H9 (cell line): ENCODE measurements around the gene HERC3. TPM values are rescaled to one million over a fixed set of nuclear protein-coding genes. Genes with fewer than 3 reads are reported as not detected.

Source experiments
- DNase-seq: peaks from one replicate; pipeline ENCODE4 v3.0.0-alpha.2; 2017
- H2AFZ ChIP-seq: one replicate; pipeline ENCODE4 v1.6.1; 2013; ENCODE audit warnings: mild to moderate bottlenecking, low read length, control low read depth, moderate library complexity
- H2AK5ac ChIP-seq: 2 replicates; pipeline ENCODE4 v1.6.1; 2013; ENCODE audit warnings: low read length, control low read depth, mixed read lengths; ENCODE audit not compliant: insufficient read length
- H2BK120ac ChIP-seq: one replicate; pipeline ENCODE4 v1.6.1; 2013; ENCODE audit warnings: low read depth, mild to moderate bottlenecking, low read length, control low read depth, inconsistent platforms; ENCODE audit not compliant: poor library complexity, severe bottlenecking
- H2BK12ac ChIP-seq: 2 replicates; pipeline ENCODE4 v1.6.1; 2013; ENCODE audit warnings: low read length, control low read depth, mixed read lengths, low read depth; ENCODE audit not compliant: insufficient read length
- H2BK15ac ChIP-seq: 2 replicates; pipeline ENCODE4 v1.6.1; 2013; ENCODE audit warnings: low read depth, low read length, control low read depth
- H2BK20ac ChIP-seq: one replicate; pipeline ENCODE4 v1.6.1; 2013; ENCODE audit warnings: low read depth, mild to moderate bottlenecking, low read length, control low read depth, inconsistent platforms; ENCODE audit not compliant: poor library complexity, severe bottlenecking
- H2BK5ac ChIP-seq: 2 replicates; pipeline ENCODE4 v1.6.1; 2013; ENCODE audit warnings: low read length, control low read depth, mixed read lengths; ENCODE audit not compliant: insufficient read length
- H3K14ac ChIP-seq: 2 replicates; pipeline ENCODE4 v1.6.1; 2013; ENCODE audit warnings: low read length, control low read depth; ENCODE audit not compliant: insufficient read depth
- H3K18ac ChIP-seq: 2 replicates; pipeline ENCODE4 v1.6.1; 2013; ENCODE audit warnings: low read depth, mild to moderate bottlenecking, mixed read lengths, low read length, control low read depth; ENCODE audit not compliant: insufficient read length
- H3K23ac ChIP-seq: 2 replicates; pipeline ENCODE4 v1.6.1; 2013; ENCODE audit warnings: low read length, control low read depth, mixed read lengths, low read depth; ENCODE audit not compliant: insufficient read length
- H3K23me2 ChIP-seq: 2 replicates; pipeline ENCODE4 v1.6.1; 2013; ENCODE audit warnings: low read depth, mild to moderate bottlenecking, mixed read lengths, low read length, control low read depth; ENCODE audit not compliant: insufficient read length, poor library complexity, severe bottlenecking
- H3K27ac ChIP-seq: 2 replicates; pipeline ENCODE4 v1.5.1; 2013; ENCODE audit warnings: low read length, control low read depth, mixed read lengths, low read depth; ENCODE audit not compliant: insufficient read length
- H3K27me3 ChIP-seq: 2 replicates; pipeline ENCODE4 v1.6.1; 2013; ENCODE audit warnings: low read length, control low read depth, inconsistent platforms; ENCODE audit not compliant: insufficient read depth
- H3K4ac ChIP-seq: 2 replicates; pipeline ENCODE4 v1.6.1; 2013; ENCODE audit warnings: low read depth, mild to moderate bottlenecking, control low read depth, inconsistent platforms, low read length, moderate library complexity
- H3K4me1 ChIP-seq: 2 replicates; pipeline ENCODE4 v1.6.1; 2013; ENCODE audit warnings: low read length, control low read depth, inconsistent platforms; ENCODE audit not compliant: insufficient read depth
- H3K4me2 ChIP-seq: 2 replicates; pipeline ENCODE4 v1.6.1; 2013; ENCODE audit warnings: low read length, control low read depth, mixed read lengths; ENCODE audit not compliant: insufficient read length, insufficient read depth
- H3K56ac ChIP-seq: 2 replicates; pipeline ENCODE4 v1.6.1; 2013; ENCODE audit warnings: low read depth, mild to moderate bottlenecking, mixed read lengths, low read length, control low read depth; ENCODE audit not compliant: insufficient read length
- H3K79me1 ChIP-seq: 2 replicates; pipeline ENCODE4 v1.6.1; 2013; ENCODE audit warnings: low read depth, mild to moderate bottlenecking, moderate library complexity, low read length, control low read depth, inconsistent platforms; ENCODE audit not compliant: insufficient read depth, poor library complexity, severe bottlenecking
- H3K79me2 ChIP-seq: 2 replicates; pipeline ENCODE4 v1.6.1; 2013; ENCODE audit warnings: low read length, control low read depth, inconsistent platforms; ENCODE audit not compliant: insufficient read depth
- H3K9ac ChIP-seq: 2 replicates; pipeline ENCODE4 v1.6.1; 2013; ENCODE audit warnings: low read length, control low read depth, mixed read lengths; ENCODE audit not compliant: insufficient read length; ENCODE audit errors: extremely low read depth
- H3K9me3 ChIP-seq: one replicate; pipeline ENCODE4 v1.6.1; 2013; ENCODE audit warnings: low read depth, low read length, inconsistent platforms; ENCODE audit not compliant: control insufficient read depth
- H3T11ph ChIP-seq: one replicate; pipeline ENCODE4 v1.6.1; 2013; ENCODE audit warnings: mild to moderate bottlenecking, low read length, control low read depth, inconsistent platforms
- H4K20me1 ChIP-seq: one replicate; pipeline ENCODE4 v1.6.1; 2013; ENCODE audit not compliant: control insufficient read depth, insufficient read length, insufficient read depth
- H4K5ac ChIP-seq: 2 replicates; pipeline ENCODE4 v1.6.1; 2013; ENCODE audit warnings: low read depth, mild to moderate bottlenecking, mixed read lengths, low read length, control low read depth; ENCODE audit not compliant: insufficient read length
- H4K8ac ChIP-seq: replicated peaks from 2 replicates; pipeline ENCODE4 v1.6.1; 2013; ENCODE audit warnings: low read length, control low read depth, mixed read lengths, low read depth; ENCODE audit not compliant: insufficient read length
- H4K91ac ChIP-seq: 2 replicates; pipeline ENCODE4 v1.6.1; 2013; ENCODE audit warnings: low read depth, mild to moderate bottlenecking, moderate library complexity, mixed read lengths, low read length, control low read depth; ENCODE audit not compliant: insufficient read length
- H3K27ac Mint-ChIP-seq, 3 experiments: 2 replicates in 2 of 3; 3 replicates in 1 of 3; pipeline ENCODE4 v1.8.0; 2020 to 2021; ENCODE audit warnings: mixed read lengths in 3 of 3, mild to moderate bottlenecking in 1 of 3, moderate library complexity in 1 of 3
- H3K27me3 Mint-ChIP-seq: 2 replicates; pipeline ENCODE4 v1.8.0; 2021; ENCODE audit warnings: low read depth, mild to moderate bottlenecking, moderate library complexity, mixed read lengths
- H3K36me3 Mint-ChIP-seq, 3 experiments: 2 replicates in 2 of 3; 3 replicates in 1 of 3; pipeline ENCODE4 v1.8.0; 2020 to 2021; ENCODE audit warnings: low read depth in 3 of 3, mixed read lengths in 3 of 3; ENCODE audit not compliant: insufficient read depth in 1 of 3
- H3K4me1 Mint-ChIP-seq, 2 experiments: 2 replicates each; pipeline ENCODE4 v1.8.0; 2020; ENCODE audit warnings: mixed read lengths in 2 of 2
- H3K4me3 Mint-ChIP-seq, 2 experiments: 2 replicates in 1 of 2; 3 replicates in 1 of 2; pipeline ENCODE4 v1.8.0; 2020 to 2021; ENCODE audit warnings: mild to moderate bottlenecking in 2 of 2, mixed read lengths in 2 of 2, moderate library complexity in 1 of 2
- H3K9me3 Mint-ChIP-seq, 2 experiments: 2 replicates in 1 of 2; 3 replicates in 1 of 2; pipeline ENCODE4 v1.8.0; 2020; ENCODE audit warnings: mild to moderate bottlenecking in 2 of 2, mixed read lengths in 2 of 2, moderate library complexity in 1 of 2
- CTCF ChIP-seq: fragments of 200-600 bp; sonication (generic); conservative IDR thresholded peaks from 3 replicates; pipeline ENCODE4 v1.8.0; 2021; ENCODE audit warnings: antibody characterized with exemption, mild to moderate bottlenecking
- WGBS: extraction: QIAGEN DNeasy Blood & Tissue Kit; methylation state at CpG from one replicate; pipeline ENCODE4 v1.1.7; 2013; ENCODE audit warnings: missing lambda C conversion rate, low lambda C conversion rate, mixed read lengths; ENCODE audit not compliant: insufficient read length; ENCODE audit errors: extremely low coverage; 5-methylcytosine and 5-hydroxymethylcytosine counted together
- total RNA-seq: library from RNA; stranded (reverse); gene quantifications from 2 replicates; pipeline ENCODE4 v1.2.1, GENCODE V29; 2021

HERC3 gene
- total RNA-seq, 1 experiment from 2014 or later = 2.9 TPM

GRCh38 chr4:88592600-88593448 is 544 bp downstream of the HERC3 start:
- H3K9me3 ChIP-seq = no peaks in the 10 kb centered on the region
- no peak for TF ChIP-seq CTCF
- Mint-ChIP-seq H3K4me1 (peaks cover 17 to 22% of the 10 kb centered on the region in 2 experiments), H3K9me3 (peaks cover 0 to 2% of the 10 kb centered on the region in 2 experiments; a peak in 2 of 5 replicates), H3K36me3 (no peaks in the 10 kb centered on the region), H3K4me3 (peak overlapping the region; percentile 92 to 96), H3K27ac (no peak overlapping the region), H3K27me3 (peaks cover 49% of the 10 kb centered on the region)
- no peaks in the 10 kb centered on the region for H3K4me1 ChIP-seq
- H3K23me2 ChIP-seq = peaks cover 13% of the 10 kb centered on the region
- no peak overlapping the region for H3K23ac ChIP-seq
- H4K5ac ChIP-seq = no peak overlapping the region
- H3T11ph ChIP-seq = no peak overlapping the region
- H4K91ac ChIP-seq = no peak overlapping the region
- no peak overlapping the region for H3K4ac ChIP-seq
- no peaks in the 10 kb centered on the region for H4K20me1 ChIP-seq
- no peak overlapping the region for H3K14ac ChIP-seq
- no peak overlapping the region for H2BK5ac ChIP-seq
- no peaks in the 10 kb centered on the region; the same call in 1 of the 2 replicates for H3K27me3 ChIP-seq
- no peak overlapping the region for H2AK5ac ChIP-seq
- H2BK12ac ChIP-seq = no peak overlapping the region
- H3K4me2 ChIP-seq = peak overlapping the region; percentile 99
- H2BK20ac ChIP-seq = no peak overlapping the region
- no peaks in the 10 kb centered on the region for H3K79me1 ChIP-seq
- no peaks in the 10 kb centered on the region for H3K79me2 ChIP-seq
- WGBS = no CpG with 5 or more reads among the region's 89 CpGs
- H3K9ac ChIP-seq = no peak overlapping the region
- no peak overlapping the region for H4K8ac ChIP-seq
- H2BK120ac ChIP-seq = no peak overlapping the region
- no peak overlapping the region for H3K27ac ChIP-seq
- no peak overlapping the region for H2AFZ ChIP-seq
- no peak overlapping the region for H3K56ac ChIP-seq
- no peak overlapping the region for H3K18ac ChIP-seq
- no peak overlapping the region for H2BK15ac ChIP-seq
- peak; percentile 68 for DNase-seq
